Activated CD4-positive, alpha-beta T cell treated with anti-CD3 and anti-CD28 coated beads, Interleukin-2, amount 50 U/mL, for 48 hours (primary cell): ENCODE data around the gene TMEM151B.
"Not testable (repeated sequence)": the region's sequence is repeated elsewhere in the genome, so short reads cannot be mapped to it uniquely, and the experiment has no call there.

ENCODE experiments used
- DNase-seq, 2 experiments: peaks; one replicate each; pipeline ENCODE4 v3.0.0-alpha.2; 2020

The TMEM151B gene

DNA sequence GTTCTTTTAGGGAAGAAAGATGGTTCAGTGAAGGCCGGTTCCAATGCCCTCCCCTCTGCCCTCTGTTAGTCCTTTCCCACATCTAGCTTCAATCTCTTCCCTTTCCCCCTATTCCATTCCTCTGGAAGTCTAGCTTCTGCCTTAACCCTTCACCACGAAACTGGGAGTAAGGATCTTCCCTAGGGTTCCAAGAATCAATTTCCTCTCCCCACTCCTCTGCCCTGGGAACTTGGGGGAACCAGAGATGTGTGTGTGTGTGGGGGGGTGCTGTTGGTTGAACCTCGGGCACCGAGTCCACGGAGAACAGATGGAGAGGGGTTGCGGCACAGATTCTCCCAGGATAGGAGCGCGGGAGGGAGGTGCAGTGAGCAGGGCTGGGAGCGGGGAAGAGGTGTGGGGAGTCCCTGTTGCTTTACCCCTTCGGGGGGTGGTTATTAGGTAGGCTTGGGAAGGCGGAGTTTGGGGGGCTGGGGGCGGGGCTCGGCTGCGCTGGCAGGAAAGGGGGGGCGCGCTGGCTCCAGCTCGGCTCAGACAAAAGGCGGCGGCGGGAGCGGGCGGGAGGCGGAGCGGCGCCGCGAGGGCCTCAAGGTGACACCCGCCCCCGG, at the start of gene TMEM151B:
Gene TMEM151B, plus strand, starts transcription at position 530 of the 605 bp plus-strand sequence. CDS start 293 bp downstream, outside the sequence.
- no peak for DNase-seq

DNA sequence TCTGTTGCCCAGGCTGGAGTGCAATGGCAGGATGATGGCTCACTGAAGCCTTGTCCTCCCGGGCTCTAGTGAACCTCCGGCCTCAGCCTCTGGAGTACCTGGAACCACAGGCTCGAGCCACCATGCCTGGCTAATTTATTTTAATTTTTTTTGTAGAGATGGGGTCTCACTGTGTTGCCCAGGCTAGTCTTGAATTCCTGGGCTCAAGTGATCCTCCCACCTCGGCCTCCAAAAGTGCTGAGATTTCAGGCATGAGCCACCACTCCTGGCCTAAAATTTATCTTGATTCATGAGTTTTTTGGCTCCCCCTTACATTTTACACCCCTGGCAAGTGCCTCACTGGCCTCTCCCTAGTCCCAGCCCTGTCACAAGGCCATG, 49.3 kb upstream of the TMEM151B start:
- DNase-seq: no peak

DNA sequence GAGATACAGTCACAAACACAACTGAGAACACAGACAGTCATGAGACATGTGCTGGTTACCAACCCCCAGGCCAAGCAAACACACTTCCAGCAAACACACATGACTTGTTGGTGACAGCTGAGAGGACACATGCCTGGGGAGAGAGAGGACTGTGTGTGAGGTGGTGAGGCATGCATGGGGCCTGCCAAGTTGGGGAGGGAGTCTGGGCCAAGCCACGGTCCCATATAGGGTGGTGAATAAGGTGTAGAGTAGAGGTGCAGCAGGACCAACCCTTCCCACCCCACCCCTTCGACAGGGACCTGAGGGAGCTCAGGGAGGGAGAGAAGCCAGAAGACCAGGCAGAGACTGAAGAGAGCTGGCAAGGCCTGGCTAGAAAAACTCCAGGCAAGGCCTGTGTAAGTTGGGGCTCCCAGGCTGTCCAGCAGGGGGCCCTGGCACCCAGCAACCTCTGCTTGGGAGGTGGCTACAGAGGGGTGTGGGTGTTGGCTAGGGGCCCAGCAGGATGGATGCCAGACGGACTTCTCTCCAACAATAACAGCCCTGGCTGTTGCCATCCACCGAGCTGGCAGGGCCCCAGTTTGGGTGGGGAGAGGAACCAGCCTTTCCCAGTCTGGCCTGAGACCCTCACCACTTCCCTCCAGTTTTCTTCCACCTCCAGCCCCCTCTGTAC, 48.8 kb upstream of the TMEM151B start:
- peak; percentile 81 to 84 for DNase-seq

DNA sequence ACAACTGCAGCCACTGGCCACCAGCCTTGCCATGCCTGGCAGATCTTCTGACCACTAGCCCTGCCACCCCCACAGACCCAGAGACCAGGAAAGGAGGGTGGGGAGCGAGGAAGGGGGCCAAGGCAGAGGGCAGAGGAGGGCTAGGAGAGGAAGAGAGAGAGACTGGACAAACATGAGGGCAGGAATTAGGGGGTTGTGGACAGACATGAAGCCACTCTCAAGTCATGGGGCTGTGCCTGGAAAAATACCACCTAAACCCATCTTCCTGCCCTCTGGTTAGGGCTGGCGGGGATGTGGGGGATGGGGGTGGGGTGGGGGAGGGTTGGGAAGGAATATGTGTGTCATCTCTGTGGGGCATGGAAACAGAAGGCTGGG, 48.3 kb upstream of the TMEM151B start:
- no peak for DNase-seq

DNA sequence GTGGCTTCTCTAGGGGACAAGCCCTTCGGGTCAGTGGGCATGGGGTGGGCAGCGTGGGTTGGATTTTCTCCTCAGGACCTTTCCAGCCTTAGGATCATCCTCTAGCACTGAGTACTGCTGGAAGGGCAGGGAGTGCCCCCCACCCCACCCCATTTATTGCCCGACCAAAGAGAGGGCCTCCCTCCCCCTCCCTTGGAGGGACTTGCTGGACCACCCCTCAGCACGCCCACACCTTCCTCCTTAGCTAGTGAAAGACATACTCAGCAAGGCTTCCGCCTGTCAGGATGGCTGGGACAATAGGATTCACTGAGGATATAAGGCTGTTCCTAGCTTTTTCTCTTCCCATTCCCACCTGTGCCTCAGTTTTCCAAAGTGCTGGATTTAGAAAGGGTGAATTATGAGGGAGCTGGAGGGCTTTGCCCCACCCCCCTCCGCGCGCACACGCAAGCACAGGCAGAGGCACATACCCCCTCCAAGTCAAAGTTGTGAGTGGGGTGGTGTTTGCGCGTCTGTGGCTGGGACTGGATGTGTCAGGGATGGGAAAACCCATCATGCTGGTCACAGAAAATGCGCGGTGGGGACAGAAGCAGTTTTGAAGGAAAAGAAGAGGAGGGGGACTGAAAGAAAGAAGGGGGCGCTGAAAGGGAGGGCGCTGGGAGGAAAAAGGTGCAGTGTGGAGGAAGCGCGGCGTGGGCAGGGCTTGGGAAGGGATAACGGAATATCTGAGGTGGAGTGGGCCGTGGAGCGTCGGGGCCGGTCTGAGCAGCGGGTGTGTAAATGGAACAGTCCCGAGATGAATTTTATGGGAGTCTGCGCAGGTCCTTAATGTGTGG, 47.5 kb upstream of the TMEM151B start:
- DNase-seq: peak; percentile 14 to 42

DNA sequence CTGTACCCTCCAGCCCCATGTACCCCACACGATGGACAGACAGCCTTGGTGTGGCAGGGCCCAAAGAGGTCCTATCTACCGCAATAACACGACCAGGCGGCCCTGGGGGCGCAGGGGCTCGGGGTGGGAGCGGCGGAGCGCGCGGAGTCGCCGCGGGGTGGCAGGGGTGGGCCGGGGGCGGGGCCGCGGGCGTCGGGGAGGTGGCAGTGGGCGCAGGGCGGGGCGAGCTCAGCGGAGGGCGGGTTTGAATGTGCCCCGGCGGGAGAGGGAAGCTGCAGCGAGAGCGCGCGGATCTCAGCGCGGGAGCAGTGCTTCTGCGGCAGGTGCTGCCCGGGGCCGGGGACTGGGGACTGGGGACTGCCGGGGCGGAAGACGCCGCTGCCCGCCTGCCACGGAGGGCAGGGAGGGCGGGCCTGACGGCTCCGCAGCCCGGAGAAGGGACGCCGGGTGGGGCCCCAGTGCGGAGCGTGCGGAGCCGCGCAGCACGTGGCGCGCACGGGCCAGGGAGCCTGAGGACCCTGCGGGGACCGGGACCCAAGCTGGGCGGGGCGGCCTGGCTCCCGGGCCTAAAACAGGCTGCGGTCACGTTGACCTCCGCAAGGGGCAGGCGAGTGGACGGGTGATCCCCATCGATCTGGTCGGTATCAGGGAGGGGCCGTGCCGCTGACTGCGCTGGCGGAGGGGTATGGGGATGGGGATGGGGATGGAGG, 46.8 kb upstream of the TMEM151B start, which contains the start of gene SLC29A1:
Gene SLC29A1, plus strand, starts transcription at position 277 of the 710 bp plus-strand sequence. CDS start 3,719 bp downstream, outside the sequence.
- peak; percentile 89 for DNase-seq

DNA sequence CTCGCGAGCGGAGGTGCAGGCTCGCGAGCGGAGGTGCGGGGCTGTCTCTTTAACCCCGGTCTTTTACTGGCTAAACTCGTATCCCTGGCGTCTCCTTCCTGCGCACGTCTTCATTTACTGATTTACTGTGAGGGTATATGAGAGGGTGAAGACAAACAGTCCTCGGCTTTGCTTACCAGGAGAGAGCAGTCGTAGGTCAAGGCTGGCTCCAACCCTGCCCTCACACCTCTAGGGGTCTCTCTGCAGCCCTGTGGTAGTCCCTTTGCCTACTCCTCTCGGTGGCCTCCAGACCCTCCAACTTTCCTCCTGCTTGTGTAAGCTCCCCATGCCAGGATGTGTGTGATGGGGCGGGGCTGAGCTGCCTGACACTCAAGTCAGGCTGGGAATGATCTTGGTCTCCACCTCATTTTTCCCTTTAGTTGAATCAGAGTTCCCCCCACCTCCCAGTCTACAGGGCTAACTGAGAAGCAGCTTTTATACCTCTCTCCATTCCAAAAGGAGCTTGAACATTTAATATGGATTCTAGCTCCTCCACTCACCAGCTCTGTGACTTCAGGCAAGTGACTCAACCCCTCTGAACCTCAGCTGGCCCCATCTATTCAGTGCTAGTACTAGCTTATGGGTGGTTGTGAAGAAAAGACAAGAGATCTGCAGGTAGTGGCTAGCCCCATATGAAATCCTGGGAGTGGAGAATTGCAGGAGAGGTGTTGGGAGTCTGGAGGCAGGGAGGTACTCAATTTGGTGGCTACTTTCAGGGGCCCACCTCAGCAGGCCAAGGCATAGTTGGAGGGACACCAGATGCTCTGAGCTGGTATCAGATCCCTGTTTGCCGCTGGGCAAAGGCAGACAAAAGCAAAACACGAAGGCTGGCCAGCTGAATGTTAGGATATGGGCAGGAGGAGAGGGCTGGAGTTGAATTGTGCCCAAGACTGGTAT, 46.0 kb upstream of the TMEM151B start:
- peak; percentile 35 to 42 for DNase-seq

DNA sequence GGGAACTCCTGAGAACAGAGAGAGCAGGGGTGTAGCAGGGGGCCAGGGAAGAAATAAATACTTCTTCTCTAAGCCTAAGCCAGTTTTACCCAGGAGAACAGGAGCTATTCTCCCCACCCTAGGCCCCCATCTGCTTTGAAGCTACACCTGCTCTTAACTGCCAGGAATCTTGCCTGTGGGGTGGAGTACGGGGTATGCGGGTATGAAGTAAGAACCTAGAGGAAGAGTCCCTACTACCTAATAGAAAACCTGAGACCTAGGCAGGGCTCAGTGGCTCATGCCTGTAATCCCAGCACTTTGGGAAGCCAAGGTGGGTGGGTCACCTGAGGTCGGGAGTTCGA, 45.3 kb upstream of the TMEM151B start:
- DNase-seq: no peak

DNA sequence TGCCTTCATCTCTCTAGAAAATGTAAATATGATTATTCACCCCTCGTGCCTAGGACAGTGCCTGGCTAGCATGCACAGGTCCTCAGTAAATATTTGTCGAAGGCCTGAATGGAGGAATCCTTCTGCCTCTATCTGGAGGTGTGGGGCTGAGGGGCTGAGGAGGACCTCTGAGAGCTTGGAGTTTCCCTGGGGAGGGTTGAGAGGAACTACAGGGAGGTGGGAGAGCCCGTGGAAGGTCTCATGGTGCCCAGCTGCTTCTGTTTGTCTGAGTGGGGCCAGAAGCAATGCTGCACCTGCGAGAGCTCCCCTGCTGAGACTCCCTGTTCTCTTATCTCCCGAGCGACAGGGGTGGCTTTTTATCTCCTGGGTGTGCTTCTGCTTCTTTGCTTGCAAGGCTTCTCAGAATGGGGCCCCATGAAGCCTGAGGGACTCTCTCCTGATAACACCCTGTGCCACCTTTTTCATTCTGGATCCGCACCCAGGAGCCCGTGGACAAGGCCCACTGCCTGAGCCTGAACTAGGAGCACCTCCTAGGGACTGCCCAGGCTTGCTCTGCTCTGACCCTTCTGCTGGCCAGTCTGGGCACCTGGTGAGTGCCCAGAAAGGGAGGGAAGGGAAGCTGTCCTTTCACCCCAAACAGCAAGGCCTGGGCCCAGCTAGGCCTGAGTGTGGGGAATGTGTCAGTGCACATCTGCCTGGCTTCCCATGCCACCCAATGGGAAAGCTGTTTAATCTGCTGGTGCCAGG, 44.5 kb upstream of the TMEM151B start:
- DNase-seq: no peak

DNA sequence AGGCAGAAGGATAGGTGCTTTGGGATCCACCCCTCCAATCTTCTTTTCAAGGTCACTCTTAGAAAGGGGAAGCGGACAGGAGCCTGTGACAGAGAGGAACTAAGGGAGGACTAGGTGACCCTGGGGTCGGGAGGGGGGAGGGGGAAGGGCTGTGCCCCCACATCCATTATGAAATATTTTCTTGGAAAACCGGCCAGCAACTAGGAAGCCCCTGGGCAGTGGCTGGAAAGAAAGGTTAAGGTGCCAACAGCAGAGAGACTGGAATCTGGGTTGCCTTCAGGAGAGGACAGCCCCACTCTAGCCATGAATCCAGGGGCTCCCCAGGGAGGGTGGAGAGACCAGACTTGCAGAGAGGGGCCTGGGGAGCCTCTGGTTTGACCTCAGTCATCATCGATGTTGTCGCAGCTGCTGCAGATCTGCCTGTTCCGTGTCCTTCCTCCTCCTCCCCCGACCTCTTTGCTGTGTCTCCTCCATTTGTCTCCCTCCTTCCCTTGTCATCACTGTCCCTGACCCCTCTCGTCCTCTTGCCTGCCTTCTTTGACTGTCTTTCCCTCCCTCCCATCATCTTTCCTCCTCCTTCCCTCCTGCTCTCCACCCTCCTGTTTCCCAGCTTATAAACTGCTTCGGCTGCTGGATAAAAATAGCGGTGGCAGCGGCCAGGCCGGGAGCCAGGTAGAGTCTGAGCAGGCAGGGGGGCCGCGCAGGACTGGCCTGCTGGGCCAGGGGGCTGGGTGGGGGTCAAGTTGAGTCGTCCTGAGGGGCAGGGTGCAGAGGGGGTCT, 43.7 kb upstream of the TMEM151B start:
- DNase-seq: no peak

DNA sequence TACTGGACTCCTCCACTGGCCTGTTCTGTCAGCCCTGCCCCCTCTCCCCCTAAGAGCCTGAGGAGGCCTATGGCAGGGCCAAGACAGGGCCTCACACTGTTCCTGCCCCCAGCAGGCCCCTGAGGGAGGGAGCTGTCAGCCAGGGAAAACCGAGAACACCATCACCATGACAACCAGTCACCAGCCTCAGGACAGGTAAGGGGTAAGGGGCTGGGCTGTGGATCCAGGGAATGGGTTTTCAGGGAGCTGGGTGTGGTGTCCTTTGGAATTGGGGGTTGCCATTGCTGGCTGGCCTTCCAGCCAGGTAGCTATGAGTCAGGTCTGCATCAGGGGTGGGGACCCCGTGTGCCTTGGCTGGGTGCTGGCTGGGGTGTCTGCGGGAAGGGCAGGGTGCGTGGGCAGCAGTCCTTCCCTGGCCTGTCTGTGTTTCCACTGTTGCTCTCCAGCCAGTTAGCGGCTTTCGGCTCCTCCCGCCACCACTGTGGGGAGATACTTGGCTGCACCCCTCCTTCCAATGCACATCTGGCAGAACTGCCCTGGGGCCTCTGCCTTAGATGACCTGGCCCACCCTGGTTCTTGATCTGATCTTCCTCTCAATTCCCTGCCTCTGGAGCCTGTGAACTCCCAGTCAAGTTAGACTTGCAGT, 43.0 kb upstream of the TMEM151B start:
- DNase-seq: no peak

DNA sequence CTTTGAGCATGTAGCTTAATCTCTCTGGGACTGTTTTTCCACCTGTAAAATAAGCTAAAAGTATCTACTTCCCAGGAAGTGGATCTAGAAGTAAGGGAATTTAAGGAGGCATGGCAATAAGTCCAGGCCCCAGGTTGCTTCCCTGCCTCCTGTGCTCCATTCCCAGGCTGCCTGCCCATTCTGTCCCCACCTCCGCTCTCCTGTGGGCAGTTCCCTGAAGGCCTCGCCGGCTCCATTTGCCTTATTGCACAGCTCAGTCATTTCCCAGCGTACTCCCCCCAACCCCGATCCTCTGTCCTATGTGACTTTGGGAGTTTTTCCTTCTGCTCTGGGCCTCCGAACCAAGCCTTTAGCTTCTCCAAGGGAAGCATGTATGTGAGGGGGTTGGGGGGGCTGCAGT, 42.2 kb upstream of the TMEM151B start:
- DNase-seq: no peak

DNA sequence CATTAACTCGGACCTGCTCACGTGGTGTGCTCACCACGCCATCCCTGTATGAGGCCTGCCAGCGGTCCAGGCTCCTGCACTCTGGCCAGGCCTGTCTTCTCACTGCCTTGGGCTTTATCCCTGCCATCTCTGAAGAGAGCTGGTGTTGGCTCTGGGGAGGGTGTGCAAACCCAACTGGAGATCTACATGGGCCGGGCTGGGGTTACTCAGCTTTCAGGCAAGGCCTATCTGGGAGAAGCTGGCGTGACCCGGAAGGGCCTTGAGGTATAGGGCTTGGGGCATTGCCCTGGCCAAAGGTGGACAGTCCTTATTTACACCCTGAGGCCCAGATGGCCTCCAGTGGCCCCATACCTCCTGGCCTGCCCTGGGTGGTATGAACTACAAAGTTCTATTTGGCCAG, 41.8 kb upstream of the TMEM151B start:
- DNase-seq: no peak

DNA sequence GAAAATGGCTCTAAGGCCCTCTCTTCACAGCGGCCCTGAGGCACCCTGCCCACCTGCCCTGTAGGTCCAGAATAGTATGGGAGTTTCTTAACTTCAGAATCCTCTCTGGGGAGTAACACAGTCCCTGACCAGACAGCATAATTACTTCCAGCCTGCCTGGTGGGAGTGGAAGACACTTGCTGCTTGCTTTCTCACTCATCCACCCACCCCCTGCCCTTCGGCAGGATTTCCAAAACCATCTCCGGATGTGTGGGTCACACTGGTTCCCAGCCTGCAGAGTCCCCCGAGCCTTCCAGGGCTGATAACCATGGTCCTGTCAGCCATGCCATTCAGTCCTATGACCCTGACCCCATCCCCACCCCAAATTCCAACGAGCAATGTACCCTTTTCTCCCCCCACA, 41.4 kb upstream of the TMEM151B start:
- no peak for DNase-seq

DNA sequence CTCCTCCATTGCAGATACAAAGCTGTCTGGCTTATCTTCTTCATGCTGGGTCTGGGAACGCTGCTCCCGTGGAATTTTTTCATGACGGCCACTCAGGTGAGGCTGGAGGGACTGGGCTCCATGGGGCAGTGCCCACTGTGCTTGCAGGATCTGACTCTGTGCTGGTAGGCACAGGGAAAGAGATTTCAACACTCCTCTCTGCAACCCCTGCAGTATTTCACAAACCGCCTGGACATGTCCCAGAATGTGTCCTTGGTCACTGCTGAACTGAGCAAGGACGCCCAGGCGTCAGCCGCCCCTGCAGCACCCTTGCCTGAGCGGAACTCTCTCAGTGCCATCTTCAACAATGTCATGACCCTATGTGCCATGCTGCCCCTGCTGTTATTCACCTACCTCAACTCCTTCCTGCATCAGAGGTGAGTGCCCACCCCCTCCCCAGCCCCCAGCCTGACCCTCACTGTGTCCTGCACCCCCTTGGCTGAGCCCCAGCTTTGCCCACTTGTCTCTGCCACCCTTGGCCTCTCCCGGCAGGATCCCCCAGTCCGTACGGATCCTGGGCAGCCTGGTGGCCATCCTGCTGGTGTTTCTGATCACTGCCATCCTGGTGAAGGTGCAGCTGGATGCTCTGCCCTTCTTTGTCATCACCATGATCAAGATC, 40.7 kb upstream of the TMEM151B start:
- no peak for DNase-seq

DNA sequence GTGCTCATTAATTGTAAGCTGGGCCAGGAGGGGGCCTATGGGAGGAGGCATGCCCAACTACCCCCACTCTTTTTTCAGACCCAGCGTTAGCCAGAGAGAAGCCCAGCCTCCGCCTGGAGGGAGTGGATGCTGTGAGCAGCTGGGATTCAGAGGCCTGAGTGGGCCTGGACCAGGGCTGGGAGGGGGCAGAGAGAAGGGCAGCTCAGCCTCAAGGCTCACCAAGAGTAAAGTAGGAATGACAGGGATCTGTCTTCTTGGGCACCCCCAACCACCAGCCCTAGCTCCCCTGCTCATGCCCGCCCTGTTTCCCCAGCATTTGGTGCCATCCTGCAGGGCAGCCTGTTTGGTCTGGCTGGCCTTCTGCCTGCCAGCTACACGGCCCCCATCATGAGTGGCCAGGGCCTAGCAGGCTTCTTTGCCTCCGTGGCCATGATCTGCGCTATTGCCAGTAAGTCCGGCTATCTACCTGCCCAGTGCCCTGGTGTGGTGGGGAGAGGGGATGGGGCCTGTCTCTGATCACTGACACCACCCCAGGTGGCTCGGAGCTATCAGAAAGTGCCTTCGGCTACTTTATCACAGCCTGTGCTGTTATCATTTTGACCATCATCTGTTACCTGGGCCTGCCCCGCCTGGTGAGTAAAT, 40.1 kb upstream of the TMEM151B start:
- DNase-seq: no peak

DNA sequence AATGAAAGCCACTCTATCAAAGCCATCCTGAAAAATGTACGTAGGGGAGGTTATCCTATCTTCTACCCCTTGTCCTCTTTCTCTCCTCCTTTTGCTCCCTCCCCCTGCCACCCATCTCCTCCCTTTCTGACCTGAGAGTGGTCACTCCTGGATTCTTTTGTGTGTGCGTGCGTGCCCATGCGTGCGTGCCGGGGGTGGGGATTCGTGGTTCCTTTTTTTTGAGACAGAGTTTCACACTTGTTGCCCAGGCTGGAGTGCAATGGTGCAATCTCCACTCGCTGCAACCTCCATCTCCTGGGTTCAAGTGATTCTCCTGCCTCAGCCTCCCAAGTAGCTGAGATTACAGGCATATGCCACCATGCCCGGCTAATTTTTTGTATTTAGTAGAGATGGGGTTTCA, 38.8 kb upstream of the TMEM151B start:
- DNase-seq: not testable (repeated sequence)

DNA sequence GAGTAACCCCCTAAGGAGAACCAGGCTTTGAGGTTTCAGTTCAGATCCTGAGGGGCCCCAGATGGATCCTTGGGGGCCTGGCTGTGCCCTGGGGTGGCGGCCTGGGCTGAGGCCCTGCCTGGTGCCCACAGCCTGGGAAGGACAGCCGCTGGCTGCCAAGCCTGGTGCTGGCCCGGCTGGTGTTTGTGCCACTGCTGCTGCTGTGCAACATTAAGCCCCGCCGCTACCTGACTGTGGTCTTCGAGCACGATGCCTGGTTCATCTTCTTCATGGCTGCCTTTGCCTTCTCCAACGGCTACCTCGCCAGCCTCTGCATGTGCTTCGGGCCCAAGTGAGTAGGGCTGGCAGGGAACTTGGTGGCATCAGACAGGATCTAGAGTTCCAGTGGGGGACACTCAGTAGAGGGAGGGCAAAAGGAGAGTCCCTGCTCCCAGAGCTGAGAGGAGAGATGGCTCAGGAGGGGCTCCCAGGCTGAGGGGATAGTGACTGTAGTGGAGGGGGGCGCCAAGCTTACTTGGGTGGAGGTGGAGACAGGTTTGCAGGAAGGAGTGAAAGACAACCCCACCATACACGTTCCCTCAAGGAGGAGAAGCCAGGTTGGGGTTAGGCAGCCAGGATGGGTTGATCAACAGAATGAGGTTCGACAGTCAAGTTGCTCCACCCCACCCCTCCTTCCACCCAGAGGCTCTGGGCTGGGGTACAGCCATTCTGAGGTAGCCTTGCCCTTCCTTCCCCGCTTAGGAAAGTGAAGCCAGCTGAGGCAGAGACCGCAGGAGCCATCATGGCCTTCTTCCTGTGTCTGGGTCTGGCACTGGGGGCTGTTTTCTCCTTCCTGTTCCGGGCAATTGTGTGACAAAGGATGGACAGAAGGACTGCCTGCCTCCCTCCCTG, 37.3 kb upstream of the TMEM151B start:
- DNase-seq: no peak
